CD4-positive, alpha-beta T cell treated with Interleukin-10 for 1 hour (primary cell): ENCODE measurements around the gene DYRK1A.
"Not testable (repeated sequence)": the region's sequence is repeated elsewhere in the genome, so short reads cannot be mapped to it uniquely, and the experiment has no call there.

Experiments used
- DNase-seq: peaks from one replicate; pipeline ENCODE4 v3.0.0-alpha.2; 2020

DYRK1A gene

GRCh38 chr21:37366482-37367316 is at the start of gene DYRK1A:
Gene DYRK1A (plus strand): TSS chr21:37366773. CDS start chr21:37420375, 53,602 bp downstream.
- peak; percentile 99 for DNase-seq

- DNase-seq: no peak
These were observed 47.0 kb upstream of the DYRK1A start for GRCh38 chr21:37319551-37319950.

- DNase-seq: no peak
These were observed 44.5 kb upstream of the DYRK1A start for GRCh38 chr21:37322084-37322483.

GRCh38 chr21:37324558-37324957 is 42.0 kb upstream of the DYRK1A start:
- no peak for DNase-seq

- not testable (repeated sequence) for DNase-seq
These were observed 38.4 kb upstream of the DYRK1A start for GRCh38 chr21:37328147-37328546.

DNA sequence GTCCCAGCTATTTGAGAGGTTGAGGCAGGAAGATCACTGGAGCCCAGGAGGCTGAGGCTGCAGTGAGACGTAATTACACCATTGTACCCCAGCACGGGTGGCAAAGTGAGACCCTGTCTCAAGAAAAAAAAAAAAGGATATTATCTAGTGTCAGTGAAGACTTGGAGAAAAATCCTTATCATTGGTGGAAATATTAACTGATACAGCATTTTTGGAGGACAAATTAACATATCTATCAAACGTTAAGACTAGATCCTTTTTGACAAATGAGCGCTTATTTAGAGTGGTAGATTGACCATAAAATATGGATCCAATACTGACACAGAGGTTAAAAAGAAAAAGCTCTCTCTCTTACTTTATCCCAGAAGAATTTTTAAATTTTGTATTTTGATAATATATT is 35.2 kb upstream of the DYRK1A start:
- DNase-seq: no peak

GRCh38 chr21:37335053-37335452 is 31.5 kb upstream of the DYRK1A start:
- DNase-seq: no peak

DNA sequence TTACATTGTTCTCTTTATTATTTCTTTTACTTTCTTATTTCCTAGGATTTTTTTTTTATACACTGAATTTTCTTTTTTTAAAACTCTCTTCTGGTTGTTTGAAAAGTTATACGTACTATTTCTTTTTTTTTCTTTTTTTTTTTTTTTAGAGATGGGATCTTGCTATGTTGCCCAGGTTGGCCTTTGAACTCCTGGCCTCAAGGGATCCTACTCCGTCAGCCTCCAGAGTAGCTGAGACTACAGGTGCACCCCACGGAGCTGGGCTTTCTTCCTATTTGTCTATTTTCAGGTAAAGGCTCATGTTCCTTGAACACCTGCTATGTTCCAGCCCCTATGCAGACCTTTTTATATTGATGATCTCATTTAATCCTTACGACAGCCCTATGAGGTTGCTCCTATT is 29.4 kb upstream of the DYRK1A start:
- DNase-seq: no peak

DNA sequence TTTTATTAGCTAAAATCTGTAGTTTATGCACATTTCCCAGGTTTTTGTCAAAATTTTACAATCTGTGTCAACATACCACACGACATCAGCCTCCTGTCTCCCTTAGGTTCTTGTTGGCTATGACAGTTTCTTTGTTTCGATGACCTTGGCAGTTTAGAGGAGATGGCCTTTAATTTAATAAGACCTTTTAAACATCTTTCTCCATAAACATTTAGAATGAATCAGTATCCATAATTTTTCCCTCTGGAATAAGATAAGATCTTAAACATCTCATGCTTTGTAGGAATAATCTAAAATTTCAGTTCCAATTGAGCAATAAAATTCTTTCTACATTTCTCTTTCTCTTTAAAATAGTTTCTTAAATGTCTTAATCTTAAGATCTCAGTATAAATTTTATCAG is 28.7 kb upstream of the DYRK1A start:
- DNase-seq: no peak

- no peak for DNase-seq
These were observed 27.7 kb upstream of the DYRK1A start for GRCh38 chr21:37338671-37339551.

DNA sequence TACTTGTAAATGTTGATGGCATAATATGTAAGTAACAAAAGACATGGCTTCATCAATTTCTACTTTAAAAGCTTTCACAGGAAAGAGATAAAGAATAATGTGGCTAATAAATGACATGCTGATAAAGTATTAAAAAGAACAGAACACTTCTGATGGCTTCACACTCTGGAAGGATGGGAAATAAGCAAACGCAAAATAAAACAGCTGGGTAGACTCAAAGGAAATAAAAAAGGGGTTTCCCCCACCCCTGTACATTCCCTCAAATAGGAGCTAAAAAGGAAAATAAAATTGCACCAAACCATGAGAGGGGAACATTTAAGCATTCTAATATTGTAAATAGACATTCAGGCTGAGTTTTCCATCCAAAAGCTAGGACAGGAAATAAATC is 27.0 kb upstream of the DYRK1A start:
- DNase-seq: no peak

- DNase-seq: no peak
These were observed 25.2 kb upstream of the DYRK1A start for GRCh38 chr21:37341254-37341960.

GRCh38 chr21:37342046-37342632 is 24.4 kb upstream of the DYRK1A start:
- DNase-seq: no peak

GRCh38 chr21:37346841-37347430 is 19.6 kb upstream of the DYRK1A start:
- DNase-seq: no peak

DNA sequence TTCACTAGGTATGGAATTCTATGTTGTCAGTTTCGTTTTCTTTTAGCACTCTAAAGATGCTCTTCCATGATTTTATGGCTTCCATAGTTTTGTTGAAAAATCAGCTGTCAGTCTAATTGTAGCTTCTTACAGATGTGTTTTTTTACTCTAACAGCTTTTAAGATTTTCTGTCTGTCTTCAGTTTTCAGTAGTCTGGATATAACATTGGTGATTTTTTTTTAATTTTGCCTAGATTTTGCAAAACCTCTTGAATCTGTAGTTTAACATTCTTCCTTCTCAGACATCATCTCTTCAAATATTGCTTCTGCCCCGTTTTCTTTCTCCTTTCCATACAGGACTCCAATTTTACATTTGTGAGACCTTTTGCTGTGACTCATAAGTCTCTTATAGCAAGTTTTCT is 17.9 kb upstream of the DYRK1A start:
- DNase-seq: no peak

DNA sequence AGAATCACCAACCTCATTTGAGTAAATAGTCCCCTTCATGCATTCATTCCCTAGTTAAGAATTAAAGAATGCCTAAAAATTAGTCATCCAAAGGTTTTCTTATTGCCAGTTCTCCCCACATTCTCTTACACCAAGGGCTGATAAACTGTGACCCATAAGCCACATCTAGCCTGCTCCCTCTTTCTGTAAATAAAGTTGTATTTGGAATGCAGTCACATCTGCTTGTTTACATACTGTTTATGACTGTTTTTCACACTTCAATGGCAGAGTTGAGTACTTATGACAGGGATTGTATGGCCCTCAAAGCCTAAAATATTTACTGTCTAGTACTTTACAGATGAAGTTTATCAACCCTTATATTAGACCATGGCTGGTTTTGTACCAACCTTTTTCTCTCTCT is 16.1 kb upstream of the DYRK1A start:
- DNase-seq: no peak

- no peak for DNase-seq
These were observed 9.9 kb upstream of the DYRK1A start for GRCh38 chr21:37356706-37357105.

DNA sequence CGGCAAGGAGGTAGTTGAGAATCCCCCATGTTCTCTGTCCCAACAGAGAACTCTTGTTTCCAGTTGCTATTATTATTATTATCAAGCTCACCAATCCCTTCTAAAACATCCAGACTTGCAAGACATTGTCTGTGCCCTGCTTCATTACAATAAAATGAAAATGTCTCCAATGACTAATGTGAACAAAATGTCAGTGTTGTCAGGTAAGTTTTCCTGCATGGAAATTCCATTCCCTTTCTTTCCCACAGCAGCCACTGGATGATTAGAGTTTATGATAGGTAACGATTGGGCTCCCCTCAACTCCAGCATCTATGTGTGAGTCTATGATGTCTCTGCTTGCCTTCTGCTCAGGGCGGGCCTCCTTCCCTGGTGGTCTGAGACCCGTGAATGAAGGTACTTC is 8.9 kb upstream of the DYRK1A start:
- DNase-seq: no peak

GRCh38 chr21:37358397-37358796 is 8.2 kb upstream of the DYRK1A start:
- DNase-seq: no peak

GRCh38 chr21:37363936-37364335 is 2.6 kb upstream of the DYRK1A start:
- no peak for DNase-seq

- no peak for DNase-seq
These were observed 1.9 kb upstream of the DYRK1A start for GRCh38 chr21:37364722-37365121.
